ENCODE results near the gene PLPP6.

Gene PLPP6

GRCh38 chr9:4662989-4663792 is 1.1 kb downstream of the PLPP6 start:
- DNase-seq = no peak

GRCh38 chr9:4663956-4664355 is 1.9 kb downstream of the PLPP6 start:
- no peak for DNase-seq

GRCh38 chr9:4665357-4665756 is 3.3 kb downstream of the PLPP6 start:
- DNase-seq = no peak

- DNase-seq = no peak
These were observed 4.1 kb downstream of the PLPP6 start, which contains the start of gene SPATA6L for GRCh38 chr9:4666042-4666699. Gene SPATA6L (minus strand): TSS chr9:4666480. CDS start chr9:4666250, 230 bp downstream.

GRCh38 chr9:4667681-4668080 is 5.6 kb downstream of the PLPP6 start:
- DNase-seq = no peak

- DNase-seq = no peak
These were observed 6.5 kb downstream of the PLPP6 start for GRCh38 chr9:4668604-4669003.

GRCh38 chr9:4669890-4670289 is 7.8 kb downstream of the PLPP6 start:
- DNase-seq = no peak

- DNase-seq = no peak
These were observed 8.5 kb downstream of the PLPP6 start for GRCh38 chr9:4670591-4670990.

- no peak for DNase-seq
These were observed 9.6 kb downstream of the PLPP6 start for GRCh38 chr9:4671737-4672136.

- peak; percentile 19 for DNase-seq
These were observed 12.7 kb downstream of the PLPP6 start for GRCh38 chr9:4674783-4675182.

GRCh38 chr9:4677392-4677791 is 15.3 kb downstream of the PLPP6 start:
- DNase-seq = no peak

- DNase-seq = no peak
These were observed 16.7 kb downstream of the PLPP6 start for GRCh38 chr9:4678679-4679267.

GRCh38 chr9:4679268-4680172 is 17.4 kb downstream of the PLPP6 start, which contains the start of gene CDC37L1:
Gene CDC37L1 (plus strand): TSS chr9:4679569. CDS start chr9:4679768, 199 bp downstream.
- peak; percentile 73 for DNase-seq

GRCh38 chr9:4680173-4680525 is 18.1 kb downstream of the PLPP6 start:
- DNase-seq = no peak

- DNase-seq = no peak
These were observed 18.7 kb downstream of the PLPP6 start for GRCh38 chr9:4680750-4681149.

GRCh38 chr9:4684820-4685219 is 22.7 kb downstream of the PLPP6 start:
- no peak for DNase-seq

GRCh38 chr9:4686112-4686511 is 24.0 kb downstream of the PLPP6 start:
- no peak for DNase-seq

GRCh38 chr9:4686584-4686983 is 24.5 kb downstream of the PLPP6 start:
- no peak for DNase-seq

- no peak for DNase-seq
These were observed 26.9 kb downstream of the PLPP6 start for GRCh38 chr9:4689021-4689420.

GRCh38 chr9:4689687-4690104 is 27.6 kb downstream of the PLPP6 start:
- no peak for DNase-seq

GRCh38 chr9:4690144-4690543 is 28.1 kb downstream of the PLPP6 start:
- DNase-seq = no peak

GRCh38 chr9:4691795-4692194 is 29.7 kb downstream of the PLPP6 start:
- no peak for DNase-seq

- no peak for DNase-seq
These were observed 38.0 kb downstream of the PLPP6 start for GRCh38 chr9:4700091-4700490.
